GM12873 (cell line): ENCODE data around the gene MAN2C1.

ENCODE experiments used
- CTCF ChIP-seq: IDR thresholded peaks from 2 replicates; pipeline ENCODE4 v1.5.1; 2012; ENCODE audit warnings: low read depth, mild to moderate bottlenecking, moderate library complexity, low read length, control low read depth; ENCODE audit not compliant: insufficient read depth; ENCODE audit errors: missing control alignments

The MAN2C1 gene

GRCh38 chr15:75335705-75336355 is 32.6 kb downstream of the MAN2C1 start, which contains the start of gene COMMD4:
TSS of gene COMMD4 (plus strand) at chr15:75336063. CDS start at chr15:75336090, 27 bp downstream.
- no peak for TF ChIP-seq CTCF

GRCh38 chr15:75335313-75335704 is 33.1 kb downstream of the MAN2C1 start:
- no peak for TF ChIP-seq CTCF

- no peak for TF ChIP-seq CTCF
Measured at GRCh38 chr15:75329571-75329970, 38.8 kb downstream of the MAN2C1 start.

GRCh38 chr15:75328493-75329314 is 39.7 kb downstream of the MAN2C1 start:
- TF ChIP-seq CTCF, result no peak

- TF ChIP-seq CTCF, result no peak
Measured at GRCh38 chr15:75327491-75327890, 40.9 kb downstream of the MAN2C1 start.

- TF ChIP-seq CTCF, result no peak
Measured at GRCh38 chr15:75327005-75327404, 41.4 kb downstream of the MAN2C1 start.

GRCh38 chr15:75325922-75326321 is 42.5 kb downstream of the MAN2C1 start:
- TF ChIP-seq CTCF, result no peak
